Effector memory CD4-positive, alpha-beta T cell (primary cell): ENCODE results near the gene KIRREL3.

Source experiments
- DNase-seq, 3 donors: peaks; one replicate each; pipeline ENCODE4 v3.0.0-alpha.2; 2020
- H3K27ac ChIP-seq: 2 replicates; pipeline ENCODE4 v1.7.0; 2013; ENCODE audit warnings: mild to moderate bottlenecking, low read length, moderate library complexity; ENCODE audit not compliant: insufficient read depth, poor library complexity, severe bottlenecking
- H3K27me3 ChIP-seq: replicated peaks from 2 replicates; pipeline ENCODE4 v1.7.0; 2013; ENCODE audit warnings: mild to moderate bottlenecking, low read length; ENCODE audit not compliant: insufficient read depth, control insufficient read depth, poor library complexity, severe bottlenecking
- H3K36me3 ChIP-seq: 2 replicates; pipeline ENCODE4 v1.7.0; 2013; ENCODE audit warnings: mild to moderate bottlenecking, low read length, moderate library complexity; ENCODE audit not compliant: control insufficient read depth, insufficient read depth
- H3K4me1 ChIP-seq: 2 replicates; pipeline ENCODE4 v1.7.0; 2013; ENCODE audit warnings: low read length, mild to moderate bottlenecking; ENCODE audit not compliant: control insufficient read depth, insufficient read depth, poor library complexity, severe bottlenecking
- H3K4me3 ChIP-seq: 2 replicates; pipeline ENCODE4 v1.7.0; 2013; ENCODE audit warnings: low read length, low read depth, mild to moderate bottlenecking; ENCODE audit not compliant: insufficient read depth, poor library complexity, severe bottlenecking
- H3K9me3 ChIP-seq: 2 replicates; pipeline ENCODE4 v1.7.0; 2013; ENCODE audit warnings: mild to moderate bottlenecking, low read length, moderate library complexity; ENCODE audit not compliant: control insufficient read depth

Gene KIRREL3

GRCh38 chr11:126468102-126468521 lies 532.5 kb downstream of the KIRREL3 start:
- no peaks in the 10 kb centered on the region for H3K36me3 ChIP-seq
- no peak for DNase-seq
- H3K27ac ChIP-seq: no peak overlapping the region
- H3K27me3 ChIP-seq: no peaks in the 10 kb centered on the region
- H3K4me3 ChIP-seq: no peak overlapping the region
- H3K4me1 ChIP-seq: no peaks in the 10 kb centered on the region
- H3K9me3 ChIP-seq: no peaks in the 10 kb centered on the region

GRCh38 chr11:126467471-126467870 lies 533.1 kb downstream of the KIRREL3 start:
- Histone ChIP-seq H3K27ac (no peak overlapping the region), H3K27me3 (no peaks in the 10 kb centered on the region), H3K4me1 (no peaks in the 10 kb centered on the region), H3K9me3 (no peaks in the 10 kb centered on the region), H3K36me3 (no peaks in the 10 kb centered on the region), H3K4me3 (no peak overlapping the region)
- no peak for DNase-seq

- H3K4me1 ChIP-seq: no peaks in the 10 kb centered on the region
- no peak overlapping the region for H3K4me3 ChIP-seq
- no peaks in the 10 kb centered on the region for H3K9me3 ChIP-seq
- H3K36me3 ChIP-seq: no peaks in the 10 kb centered on the region
- DNase-seq: no peak
- H3K27me3 ChIP-seq: no peaks in the 10 kb centered on the region
- no peak overlapping the region for H3K27ac ChIP-seq
Observed at GRCh38 chr11:126467046-126467370, 533.6 kb downstream of the KIRREL3 start.

- no peak overlapping the region for H3K4me3 ChIP-seq
- no peak for DNase-seq
- H3K27me3 ChIP-seq: no peaks in the 10 kb centered on the region
- H3K4me1 ChIP-seq: no peaks in the 10 kb centered on the region
- no peaks in the 10 kb centered on the region for H3K36me3 ChIP-seq
- H3K27ac ChIP-seq: no peak overlapping the region
- H3K9me3 ChIP-seq: no peaks in the 10 kb centered on the region
Observed at GRCh38 chr11:126466236-126467045, 534.1 kb downstream of the KIRREL3 start.

- Histone ChIP-seq H3K9me3 (no peaks in the 10 kb centered on the region), H3K27ac (no peak overlapping the region)
Observed at GRCh38 chr11:126465573-126466188, 534.9 kb downstream of the KIRREL3 start.

GRCh38 chr11:126464796-126465195 lies 535.8 kb downstream of the KIRREL3 start:
- no peak for DNase-seq
- no peaks in the 10 kb centered on the region for H3K36me3 ChIP-seq
- no peaks in the 10 kb centered on the region for H3K4me1 ChIP-seq
- H3K9me3 ChIP-seq: no peaks in the 10 kb centered on the region
- H3K27me3 ChIP-seq: no peaks in the 10 kb centered on the region
- H3K27ac ChIP-seq: no peak overlapping the region
- H3K4me3 ChIP-seq: no peak overlapping the region

More at GRCh38 chr11:126465573-126466188, 534.9 kb downstream of the KIRREL3 start:
- Histone ChIP-seq H3K4me1 (no peaks in the 10 kb centered on the region), H3K4me3 (no peak overlapping the region), H3K36me3 (no peaks in the 10 kb centered on the region), H3K27me3 (no peaks in the 10 kb centered on the region)
- DNase-seq: no peak

- Histone ChIP-seq H3K4me3 (no peak overlapping the region), H3K9me3 (no peaks in the 10 kb centered on the region), H3K27ac (no peak overlapping the region), H3K36me3 (no peaks in the 10 kb centered on the region), H3K27me3 (no peaks in the 10 kb centered on the region), H3K4me1 (no peaks in the 10 kb centered on the region)
- DNase-seq: no peak
Observed at GRCh38 chr11:126462422-126462821, 538.1 kb downstream of the KIRREL3 start.

- no peaks in the 10 kb centered on the region for H3K9me3 ChIP-seq
- DNase-seq: no peak
- no peak overlapping the region for H3K27ac ChIP-seq
- H3K27me3 ChIP-seq: no peaks in the 10 kb centered on the region
- no peak overlapping the region for H3K4me3 ChIP-seq
- H3K36me3 ChIP-seq: no peaks in the 10 kb centered on the region
- no peaks in the 10 kb centered on the region for H3K4me1 ChIP-seq
Observed at GRCh38 chr11:126461996-126462395, 538.6 kb downstream of the KIRREL3 start.

GRCh38 chr11:126461096-126461440 lies 539.5 kb downstream of the KIRREL3 start:
- no peaks in the 10 kb centered on the region for H3K4me1 ChIP-seq
- no peak overlapping the region for H3K27ac ChIP-seq
- no peak for DNase-seq
- H3K27me3 ChIP-seq: no peaks in the 10 kb centered on the region
- no peak overlapping the region for H3K4me3 ChIP-seq
- H3K36me3 ChIP-seq: no peaks in the 10 kb centered on the region
- no peaks in the 10 kb centered on the region for H3K9me3 ChIP-seq

GRCh38 chr11:126460417-126461095 lies 540.0 kb downstream of the KIRREL3 start:
- Histone ChIP-seq H3K4me1 (no peaks in the 10 kb centered on the region), H3K27ac (no peak overlapping the region), H3K9me3 (no peaks in the 10 kb centered on the region), H3K36me3 (no peaks in the 10 kb centered on the region), H3K4me3 (no peak overlapping the region), H3K27me3 (no peaks in the 10 kb centered on the region)
- no peak for DNase-seq
